SJSA1 (cell line): ENCODE data around the gene LSP1. TPM values are rescaled to one million over a fixed set of nuclear protein-coding genes. Genes with fewer than 3 reads are reported as not detected.
"Not testable (repeated sequence)": the region's sequence is repeated elsewhere in the genome, so short reads cannot be mapped to it uniquely, and the experiment has no call there.

Experiments
- DNase-seq, 2 experiments: peaks; one replicate each; pipeline ENCODE4 v3.0.0-alpha.2; 2015 to 2020; ENCODE audit warnings: low spot score in 2 of 2, low read depth in 1 of 2
- H3K27ac ChIP-seq: fragments of 250-450 bp; sonication (Bioruptor Pico); 2 replicates; pipeline ENCODE4 v1.5.1; 2020; ENCODE audit warnings: mild to moderate bottlenecking, moderate library complexity
- H3K27me3 ChIP-seq: fragments of 250-450 bp; sonication (Bioruptor Pico); replicated peaks from 2 replicates; pipeline ENCODE4 v1.5.1; 2020; ENCODE audit warnings: mild to moderate bottlenecking, moderate library complexity
- H3K36me3 ChIP-seq: fragments of 250-450 bp; sonication (Bioruptor Pico); 2 replicates; pipeline ENCODE4 v1.5.1; 2020; ENCODE audit warnings: mild to moderate bottlenecking
- H3K4me1 ChIP-seq: fragments of 250-450 bp; sonication (Bioruptor Pico); replicated peaks from 2 replicates; pipeline ENCODE4 v1.6.1; 2021; ENCODE audit warnings: mild to moderate bottlenecking
- H3K4me3 ChIP-seq: fragments of 250-450 bp; sonication (Bioruptor Pico); 2 replicates; pipeline ENCODE4 v1.5.1; 2020; ENCODE audit warnings: mild to moderate bottlenecking
- H3K9me3 ChIP-seq: fragments of 250-450 bp; sonication (Bioruptor Pico); replicated peaks from 2 replicates; pipeline ENCODE4 v1.5.1; 2020; ENCODE audit warnings: mild to moderate bottlenecking
- total RNA-seq: library from RNA; depleted of rRNA; stranded (reverse); fragments of >200 nt; shearing (Covaris generic); gene quantifications from 2 replicates; pipeline ENCODE4 v1.2.3, GENCODE V29; 2014

The LSP1 gene
- total RNA-seq, 1 experiment from 2014 or later: 0.50 TPM

- Histone ChIP-seq H3K27me3 (peaks cover 10% of the 10 kb centered on the region; the same call in 1 of the 2 replicates), H3K4me1 (peaks cover 11% of the 10 kb centered on the region), H3K36me3 (no peaks in the 10 kb centered on the region), H3K27ac (no peak overlapping the region), H3K4me3 (no peak overlapping the region), H3K9me3 (0 out of 2 replicates have a peak, but pooled peaks cover 3% of the 10 kb centered on the region)
- no peak for DNase-seq
Measured at GRCh38 chr11:1871531-1871930, 18.6 kb downstream of the LSP1 start.

- H3K4me1 ChIP-seq: peaks cover 14% of the 10 kb centered on the region
- H3K36me3 ChIP-seq: no peaks in the 10 kb centered on the region
- peaks cover 10% of the 10 kb centered on the region; the same call in 1 of the 2 replicates for H3K27me3 ChIP-seq
- DNase-seq: no peak
- H3K9me3 ChIP-seq: 0 out of 2 replicates have a peak, but pooled peaks cover 3% of the 10 kb centered on the region
- no peak overlapping the region for H3K4me3 ChIP-seq
- no peak overlapping the region for H3K27ac ChIP-seq
Measured at GRCh38 chr11:1872267-1872985, 19.5 kb downstream of the LSP1 start.

GRCh38 chr11:1873048-1873812, 20.3 kb downstream of the LSP1 start:
- 0 out of 2 replicates have a peak, but pooled peaks cover 3% of the 10 kb centered on the region for H3K9me3 ChIP-seq
- H3K27me3 ChIP-seq: peaks cover 10% of the 10 kb centered on the region; the same call in 1 of the 2 replicates
- DNase-seq: no peak
- no peak overlapping the region for H3K27ac ChIP-seq
- H3K36me3 ChIP-seq: no peaks in the 10 kb centered on the region
- no peak overlapping the region for H3K4me3 ChIP-seq
- H3K4me1 ChIP-seq: peaks cover 14% of the 10 kb centered on the region

GRCh38 chr11:1873813-1874150, 20.9 kb downstream of the LSP1 start:
- H3K36me3 ChIP-seq, H3K4me3 ChIP-seq, H3K9me3 ChIP-seq, H3K27ac ChIP-seq, H3K27me3 ChIP-seq, DNase-seq: not testable (repeated sequence)
- H3K4me1 ChIP-seq: peaks cover 14% of the 10 kb centered on the region

DNA sequence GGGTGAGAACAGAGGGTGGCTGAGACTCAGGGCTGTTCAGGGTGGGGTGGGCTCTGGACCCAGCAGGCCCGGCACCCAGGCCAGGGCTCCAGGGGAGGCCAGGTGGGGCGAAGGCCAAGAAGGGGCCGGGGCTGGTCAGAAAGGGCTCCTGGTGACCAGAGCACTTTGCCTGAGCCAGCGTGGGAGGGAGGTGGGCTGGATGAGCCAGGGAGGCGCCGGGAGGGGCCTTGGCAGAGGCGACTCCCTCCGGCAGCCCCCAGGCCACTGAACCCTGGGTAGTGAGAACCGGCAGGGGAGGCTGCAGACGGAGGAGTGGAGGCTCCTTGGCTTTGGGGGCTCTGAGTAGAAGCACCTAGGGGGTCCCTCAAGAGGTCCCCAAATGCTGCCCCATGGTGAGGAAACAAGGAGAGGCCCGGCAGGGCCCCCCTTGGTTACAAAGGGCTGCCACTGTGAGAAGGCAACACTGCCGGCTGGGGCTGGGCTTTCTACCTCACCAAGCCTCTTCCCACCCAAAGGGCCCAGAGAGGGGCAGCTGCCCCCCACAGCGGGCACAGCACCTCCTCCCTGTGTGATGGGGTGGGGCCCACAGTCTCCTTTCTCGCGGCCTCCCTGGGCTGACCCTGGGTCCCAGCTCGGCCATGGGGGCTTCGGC, 21.7 kb downstream of the LSP1 start:
- H3K9me3 ChIP-seq, H3K27ac ChIP-seq: not testable (repeated sequence)

DNA sequence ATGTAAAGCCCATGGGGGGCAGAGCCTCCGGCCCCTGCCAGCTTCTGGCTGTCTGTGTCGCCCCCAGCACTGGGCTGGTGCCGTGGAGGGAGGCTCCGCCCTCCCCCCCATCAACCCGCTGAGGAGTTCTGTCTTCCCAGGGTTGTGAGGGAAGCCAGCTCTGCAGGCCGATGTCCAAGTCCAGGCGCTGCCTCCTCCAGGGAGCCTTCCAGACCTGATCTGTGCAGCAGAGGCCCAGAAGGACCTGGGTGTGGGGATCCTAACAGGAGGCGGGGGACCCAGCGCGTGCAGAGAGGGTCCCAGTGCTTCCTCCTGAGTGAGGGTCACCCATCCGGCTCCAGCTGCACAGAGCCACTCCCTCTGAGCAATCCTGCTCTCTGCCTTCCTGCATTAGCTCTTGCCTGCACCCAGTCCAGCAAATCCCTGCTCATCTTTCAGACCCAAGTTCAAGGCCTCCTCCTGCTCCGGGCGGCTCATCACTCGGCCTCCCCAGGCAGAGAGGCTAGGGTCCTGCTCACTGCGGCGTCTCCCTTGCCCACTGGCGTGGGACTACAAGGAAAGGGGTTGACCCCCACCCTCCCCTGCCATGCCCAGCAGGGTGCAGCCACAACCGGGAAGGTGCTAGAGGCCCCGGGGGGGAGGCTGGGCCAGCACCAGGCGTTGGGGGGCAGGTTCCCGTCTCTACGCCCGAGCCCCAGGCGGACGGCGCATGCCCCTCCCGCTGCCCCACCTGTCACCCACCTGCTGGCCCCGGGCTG, 22.4 kb downstream of the LSP1 start:
- no peak overlapping the region for H3K27ac ChIP-seq

More for the DNA sequence above, 21.7 kb downstream of the LSP1 start:
- not testable (repeated sequence) for DNase-seq, H3K27me3 ChIP-seq, H3K36me3 ChIP-seq, H3K4me3 ChIP-seq
- H3K4me1 ChIP-seq: peaks cover 14% of the 10 kb centered on the region

GRCh38 chr11:1875851-1876301, 23.0 kb downstream of the LSP1 start:
- H3K27me3 ChIP-seq, H3K4me1 ChIP-seq, H3K36me3 ChIP-seq, H3K9me3 ChIP-seq, DNase-seq, H3K4me3 ChIP-seq, H3K27ac ChIP-seq: not testable (repeated sequence)

More for the DNA sequence above, 22.4 kb downstream of the LSP1 start:
- DNase-seq: no peak
- Histone ChIP-seq H3K4me1 (peaks cover 14% of the 10 kb centered on the region), H3K4me3 (no peak overlapping the region), H3K36me3 (no peaks in the 10 kb centered on the region), H3K9me3 (0 out of 2 replicates have a peak, but pooled peaks cover 3% of the 10 kb centered on the region), H3K27me3 (peaks cover 4% of the 10 kb centered on the region; the same call in 1 of the 2 replicates)

DNA sequence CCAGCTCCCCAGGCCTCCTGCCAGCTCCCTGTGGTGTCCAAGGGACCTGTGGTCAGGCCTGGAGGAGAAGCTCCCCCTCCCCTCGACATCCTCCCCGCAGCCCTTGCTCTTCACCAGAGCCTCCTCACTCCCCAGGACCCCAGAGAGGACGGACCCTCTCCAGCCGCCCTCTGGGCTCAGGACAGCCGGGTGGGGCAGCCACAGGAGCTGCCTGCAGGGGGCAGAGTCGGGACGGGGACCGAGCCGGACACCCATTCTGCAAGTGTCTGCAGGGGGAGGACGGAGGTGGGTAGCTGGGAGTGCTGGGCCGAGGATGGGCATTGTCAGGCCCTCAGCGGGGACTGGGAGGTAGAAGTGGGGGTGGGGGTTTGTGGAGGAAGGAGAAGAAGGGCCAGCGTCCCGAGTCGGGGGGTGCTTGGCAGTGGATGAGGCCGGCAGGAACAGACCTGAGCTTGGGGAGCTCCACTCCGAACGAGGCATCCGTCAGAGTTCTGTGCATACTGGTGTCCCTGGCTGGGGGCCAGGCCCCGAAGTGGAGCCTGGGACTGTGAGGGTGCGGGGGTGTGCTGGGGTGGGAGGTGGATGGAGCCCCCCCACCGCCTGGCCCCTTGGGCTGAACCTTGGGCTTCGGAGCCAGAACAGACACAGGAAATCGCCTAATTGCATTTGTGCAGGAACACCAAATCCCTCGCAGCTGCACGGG, 23.6 kb downstream of the LSP1 start:
- Histone ChIP-seq H3K36me3 (no peaks in the 10 kb centered on the region), H3K27me3 (no peaks in the 10 kb centered on the region), H3K4me1 (0 out of 2 replicates have a peak, but pooled peaks cover 3% of the 10 kb centered on the region), H3K27ac (no peak overlapping the region), H3K4me3 (no peak overlapping the region), H3K9me3 (no peaks in the 10 kb centered on the region)
- no peak for DNase-seq

- Histone ChIP-seq H3K4me1 (0 out of 2 replicates have a peak, but pooled peaks cover 3% of the 10 kb centered on the region), H3K36me3 (no peaks in the 10 kb centered on the region), H3K4me3 (no peak overlapping the region), H3K27me3 (no peaks in the 10 kb centered on the region), H3K9me3 (no peaks in the 10 kb centered on the region), H3K27ac (no peak overlapping the region)
- no peak for DNase-seq
Measured at GRCh38 chr11:1877211-1878136, 24.6 kb downstream of the LSP1 start.

DNA sequence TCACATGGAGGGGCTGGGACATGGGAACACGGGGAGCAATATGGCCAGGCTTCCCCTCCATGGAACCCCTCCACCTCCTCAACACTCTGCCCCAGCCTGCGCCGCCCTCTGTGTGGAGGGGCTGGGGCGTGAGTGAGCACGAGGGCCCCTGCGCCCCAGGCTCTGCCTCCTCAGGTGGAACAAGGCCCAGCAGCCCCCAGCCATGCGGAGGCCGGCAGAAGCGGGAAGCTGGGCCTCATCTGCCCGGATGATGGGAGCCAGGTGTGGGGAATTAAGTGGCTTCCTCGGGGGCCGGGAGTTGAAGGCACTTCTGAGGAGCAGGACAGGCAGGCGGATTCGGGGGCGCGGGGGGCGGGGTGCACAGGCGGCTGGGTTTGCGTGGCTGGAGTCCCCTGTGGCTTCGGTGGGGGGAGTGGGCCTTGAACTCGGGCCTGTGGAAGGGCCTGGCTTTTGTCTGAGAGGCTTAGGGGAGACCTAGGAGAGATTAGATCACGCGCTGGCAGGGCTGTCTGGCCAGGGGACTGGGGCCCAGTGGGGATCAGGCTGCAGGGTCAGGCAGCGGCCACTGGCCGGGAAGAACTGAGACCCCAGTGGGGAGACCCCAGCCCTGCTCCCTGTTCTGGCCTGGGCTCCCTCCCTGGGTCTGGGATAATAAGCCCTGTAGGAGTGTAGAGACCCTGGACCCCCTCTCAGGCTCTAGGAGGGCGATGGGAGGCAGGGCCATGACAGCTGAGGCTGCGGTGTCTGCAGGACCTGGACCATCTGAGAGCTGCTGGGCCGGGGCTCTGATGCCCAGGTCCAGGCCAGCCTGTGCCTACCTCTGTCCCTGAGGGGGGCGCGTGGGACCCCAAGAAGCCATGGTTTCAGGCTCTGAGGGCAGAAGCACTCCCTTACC, 25.5 kb downstream of the LSP1 start:
- H3K4me1 ChIP-seq: 0 out of 2 replicates have a peak, but pooled peaks cover 3% of the 10 kb centered on the region
- no peak overlapping the region for H3K27ac ChIP-seq
- H3K4me3 ChIP-seq: no peak overlapping the region
- H3K27me3 ChIP-seq: no peaks in the 10 kb centered on the region
- DNase-seq: no peak
- H3K9me3 ChIP-seq: no peaks in the 10 kb centered on the region
- H3K36me3 ChIP-seq: no peaks in the 10 kb centered on the region

DNA sequence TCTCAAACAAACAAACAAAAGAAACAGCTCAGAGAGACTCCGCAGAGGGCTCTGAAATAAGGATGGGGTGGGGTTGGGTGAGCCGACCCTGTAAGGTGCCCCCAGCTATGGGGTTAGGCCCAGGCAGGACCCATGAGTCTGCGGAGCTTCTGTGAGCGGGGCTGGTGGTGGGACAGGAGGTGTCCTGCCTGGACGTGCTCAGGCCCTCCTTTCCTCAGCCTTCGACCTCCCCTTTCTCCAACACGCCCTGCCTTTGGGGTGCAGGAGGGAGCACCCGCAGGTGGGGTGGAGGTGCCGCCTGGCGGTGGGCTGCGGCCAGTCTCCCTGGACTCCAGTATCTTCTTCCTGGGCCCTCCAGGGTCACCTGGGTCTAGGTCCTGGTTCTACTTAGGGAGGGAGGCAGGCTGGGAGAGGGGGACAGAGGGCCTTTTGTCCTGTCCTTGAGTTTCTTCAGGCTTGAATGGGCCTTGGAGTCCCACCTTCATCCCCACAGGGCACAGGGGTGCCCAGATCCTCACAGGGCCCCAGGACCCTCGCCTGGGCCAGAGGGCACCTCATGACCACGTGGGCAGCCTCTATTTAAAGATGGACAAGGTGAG, 26.6 kb downstream of the LSP1 start:
- H3K27ac ChIP-seq: no peak overlapping the region

More for the DNA sequence above, 26.6 kb downstream of the LSP1 start:
- H3K4me1 ChIP-seq: 0 out of 2 replicates have a peak, but pooled peaks cover 3% of the 10 kb centered on the region
- H3K4me3 ChIP-seq: no peak overlapping the region
- no peaks in the 10 kb centered on the region for H3K36me3 ChIP-seq
- DNase-seq: no peak
- H3K27me3 ChIP-seq: no peaks in the 10 kb centered on the region
- no peaks in the 10 kb centered on the region for H3K9me3 ChIP-seq
